H9 (cell line): ENCODE measurements around the gene SOSTDC1. TPM values are rescaled to one million over a fixed set of nuclear protein-coding genes. Genes with fewer than 3 reads are reported as not detected.

Experiments used
- DNase-seq: peaks from one replicate; pipeline ENCODE4 v3.0.0-alpha.2; 2017
- H2AFZ ChIP-seq: one replicate; pipeline ENCODE4 v1.6.1; 2013; ENCODE audit warnings: mild to moderate bottlenecking, low read length, control low read depth, moderate library complexity
- H2AK5ac ChIP-seq: 2 replicates; pipeline ENCODE4 v1.6.1; 2013; ENCODE audit warnings: low read length, control low read depth, mixed read lengths; ENCODE audit not compliant: insufficient read length
- H2BK120ac ChIP-seq: one replicate; pipeline ENCODE4 v1.6.1; 2013; ENCODE audit warnings: low read depth, mild to moderate bottlenecking, low read length, control low read depth, inconsistent platforms; ENCODE audit not compliant: poor library complexity, severe bottlenecking
- H2BK12ac ChIP-seq: 2 replicates; pipeline ENCODE4 v1.6.1; 2013; ENCODE audit warnings: low read length, control low read depth, mixed read lengths, low read depth; ENCODE audit not compliant: insufficient read length
- H2BK15ac ChIP-seq: 2 replicates; pipeline ENCODE4 v1.6.1; 2013; ENCODE audit warnings: low read depth, low read length, control low read depth
- H2BK20ac ChIP-seq: one replicate; pipeline ENCODE4 v1.6.1; 2013; ENCODE audit warnings: low read depth, mild to moderate bottlenecking, low read length, control low read depth, inconsistent platforms; ENCODE audit not compliant: poor library complexity, severe bottlenecking
- H2BK5ac ChIP-seq: 2 replicates; pipeline ENCODE4 v1.6.1; 2013; ENCODE audit warnings: low read length, control low read depth, mixed read lengths; ENCODE audit not compliant: insufficient read length
- H3K14ac ChIP-seq: 2 replicates; pipeline ENCODE4 v1.6.1; 2013; ENCODE audit warnings: low read length, control low read depth; ENCODE audit not compliant: insufficient read depth
- H3K18ac ChIP-seq: 2 replicates; pipeline ENCODE4 v1.6.1; 2013; ENCODE audit warnings: low read depth, mild to moderate bottlenecking, mixed read lengths, low read length, control low read depth; ENCODE audit not compliant: insufficient read length
- H3K23ac ChIP-seq: 2 replicates; pipeline ENCODE4 v1.6.1; 2013; ENCODE audit warnings: low read length, control low read depth, mixed read lengths, low read depth; ENCODE audit not compliant: insufficient read length
- H3K23me2 ChIP-seq: 2 replicates; pipeline ENCODE4 v1.6.1; 2013; ENCODE audit warnings: low read depth, mild to moderate bottlenecking, mixed read lengths, low read length, control low read depth; ENCODE audit not compliant: insufficient read length, poor library complexity, severe bottlenecking
- H3K27ac ChIP-seq: 2 replicates; pipeline ENCODE4 v1.5.1; 2013; ENCODE audit warnings: low read length, control low read depth, mixed read lengths, low read depth; ENCODE audit not compliant: insufficient read length
- H3K27me3 ChIP-seq: 2 replicates; pipeline ENCODE4 v1.6.1; 2013; ENCODE audit warnings: low read length, control low read depth, inconsistent platforms; ENCODE audit not compliant: insufficient read depth
- H3K4ac ChIP-seq: 2 replicates; pipeline ENCODE4 v1.6.1; 2013; ENCODE audit warnings: low read depth, mild to moderate bottlenecking, control low read depth, inconsistent platforms, low read length, moderate library complexity
- H3K4me1 ChIP-seq: 2 replicates; pipeline ENCODE4 v1.6.1; 2013; ENCODE audit warnings: low read length, control low read depth, inconsistent platforms; ENCODE audit not compliant: insufficient read depth
- H3K4me2 ChIP-seq: 2 replicates; pipeline ENCODE4 v1.6.1; 2013; ENCODE audit warnings: low read length, control low read depth, mixed read lengths; ENCODE audit not compliant: insufficient read length, insufficient read depth
- H3K56ac ChIP-seq: 2 replicates; pipeline ENCODE4 v1.6.1; 2013; ENCODE audit warnings: low read depth, mild to moderate bottlenecking, mixed read lengths, low read length, control low read depth; ENCODE audit not compliant: insufficient read length
- H3K79me1 ChIP-seq: 2 replicates; pipeline ENCODE4 v1.6.1; 2013; ENCODE audit warnings: low read depth, mild to moderate bottlenecking, moderate library complexity, low read length, control low read depth, inconsistent platforms; ENCODE audit not compliant: insufficient read depth, poor library complexity, severe bottlenecking
- H3K79me2 ChIP-seq: 2 replicates; pipeline ENCODE4 v1.6.1; 2013; ENCODE audit warnings: low read length, control low read depth, inconsistent platforms; ENCODE audit not compliant: insufficient read depth
- H3K9ac ChIP-seq: 2 replicates; pipeline ENCODE4 v1.6.1; 2013; ENCODE audit warnings: low read length, control low read depth, mixed read lengths; ENCODE audit not compliant: insufficient read length; ENCODE audit errors: extremely low read depth
- H3K9me3 ChIP-seq: one replicate; pipeline ENCODE4 v1.6.1; 2013; ENCODE audit warnings: low read depth, low read length, inconsistent platforms; ENCODE audit not compliant: control insufficient read depth
- H3T11ph ChIP-seq: one replicate; pipeline ENCODE4 v1.6.1; 2013; ENCODE audit warnings: mild to moderate bottlenecking, low read length, control low read depth, inconsistent platforms
- H4K20me1 ChIP-seq: one replicate; pipeline ENCODE4 v1.6.1; 2013; ENCODE audit not compliant: control insufficient read depth, insufficient read length, insufficient read depth
- H4K5ac ChIP-seq: 2 replicates; pipeline ENCODE4 v1.6.1; 2013; ENCODE audit warnings: low read depth, mild to moderate bottlenecking, mixed read lengths, low read length, control low read depth; ENCODE audit not compliant: insufficient read length
- H4K8ac ChIP-seq: replicated peaks from 2 replicates; pipeline ENCODE4 v1.6.1; 2013; ENCODE audit warnings: low read length, control low read depth, mixed read lengths, low read depth; ENCODE audit not compliant: insufficient read length
- H4K91ac ChIP-seq: 2 replicates; pipeline ENCODE4 v1.6.1; 2013; ENCODE audit warnings: low read depth, mild to moderate bottlenecking, moderate library complexity, mixed read lengths, low read length, control low read depth; ENCODE audit not compliant: insufficient read length
- H3K27ac Mint-ChIP-seq, 3 experiments: 2 replicates in 2 of 3; 3 replicates in 1 of 3; pipeline ENCODE4 v1.8.0; 2020 to 2021; ENCODE audit warnings: mixed read lengths in 3 of 3, mild to moderate bottlenecking in 1 of 3, moderate library complexity in 1 of 3
- H3K27me3 Mint-ChIP-seq: 2 replicates; pipeline ENCODE4 v1.8.0; 2021; ENCODE audit warnings: low read depth, mild to moderate bottlenecking, moderate library complexity, mixed read lengths
- H3K36me3 Mint-ChIP-seq, 3 experiments: 2 replicates in 2 of 3; 3 replicates in 1 of 3; pipeline ENCODE4 v1.8.0; 2020 to 2021; ENCODE audit warnings: low read depth in 3 of 3, mixed read lengths in 3 of 3; ENCODE audit not compliant: insufficient read depth in 1 of 3
- H3K4me1 Mint-ChIP-seq, 2 experiments: 2 replicates each; pipeline ENCODE4 v1.8.0; 2020; ENCODE audit warnings: mixed read lengths in 2 of 2
- H3K4me3 Mint-ChIP-seq, 2 experiments: 2 replicates in 1 of 2; 3 replicates in 1 of 2; pipeline ENCODE4 v1.8.0; 2020 to 2021; ENCODE audit warnings: mild to moderate bottlenecking in 2 of 2, mixed read lengths in 2 of 2, moderate library complexity in 1 of 2
- H3K9me3 Mint-ChIP-seq, 2 experiments: 2 replicates in 1 of 2; 3 replicates in 1 of 2; pipeline ENCODE4 v1.8.0; 2020; ENCODE audit warnings: mild to moderate bottlenecking in 2 of 2, mixed read lengths in 2 of 2, moderate library complexity in 1 of 2
- WGBS: extraction: QIAGEN DNeasy Blood & Tissue Kit; methylation state at CpG from one replicate; pipeline ENCODE4 v1.1.7; 2013; ENCODE audit warnings: missing lambda C conversion rate, low lambda C conversion rate, mixed read lengths; ENCODE audit not compliant: insufficient read length; ENCODE audit errors: extremely low coverage; 5-methylcytosine and 5-hydroxymethylcytosine counted together
- total RNA-seq: library from RNA; stranded (reverse); gene quantifications from 2 replicates; pipeline ENCODE4 v1.2.1, GENCODE V29; 2021
- TF ChIP-seq, protein P1 (sequence below): fragments of 200-600 bp; sonication (generic); conservative IDR thresholded peaks from 3 replicates; pipeline ENCODE4 v1.8.0; 2021; ENCODE audit warnings: antibody characterized with exemption, mild to moderate bottlenecking

SOSTDC1 gene
- total RNA-seq, 1 experiment from 2014 or later = not detected

- Histone ChIP-seq H2BK12ac (no peak overlapping the region), H3K9me3 (no peaks in the 10 kb centered on the region), H2BK20ac (no peak overlapping the region), H3K27ac (no peak overlapping the region), H3K56ac (no peak overlapping the region), H3T11ph (no peak overlapping the region), H3K4ac (no peak overlapping the region), H3K14ac (no peak overlapping the region), H3K4me1 (no peaks in the 10 kb centered on the region), H3K4me2 (no peak overlapping the region), H4K20me1 (no peaks in the 10 kb centered on the region), H3K79me2 (no peaks in the 10 kb centered on the region), H3K23ac (no peak overlapping the region), H2AFZ (no peak overlapping the region), H2AK5ac (no peak overlapping the region), H4K5ac (no peak overlapping the region), H2BK15ac (no peak overlapping the region), H3K79me1 (no peaks in the 10 kb centered on the region), H4K91ac (no peak overlapping the region), H3K9ac (no peak overlapping the region), H3K18ac (no peak overlapping the region), H2BK120ac (no peak overlapping the region), H3K27me3 (no peaks in the 10 kb centered on the region), H2BK5ac (no peak overlapping the region), H3K23me2 (peaks cover 9% of the 10 kb centered on the region), H4K8ac (no peak overlapping the region)
- no peaks in the 10 kb centered on the region for H3K36me3 Mint-ChIP-seq
- WGBS = no CpG with 5 or more reads among the region's 7 CpGs
- no peak overlapping the region for H3K27ac Mint-ChIP-seq
- H3K4me3 Mint-ChIP-seq = no peak overlapping the region
- H3K4me1 Mint-ChIP-seq = peaks cover 11 to 13% of the 10 kb centered on the region in 2 experiments
- no peaks in the 10 kb centered on the region for H3K9me3 Mint-ChIP-seq
- TF ChIP-seq, protein P1, sequence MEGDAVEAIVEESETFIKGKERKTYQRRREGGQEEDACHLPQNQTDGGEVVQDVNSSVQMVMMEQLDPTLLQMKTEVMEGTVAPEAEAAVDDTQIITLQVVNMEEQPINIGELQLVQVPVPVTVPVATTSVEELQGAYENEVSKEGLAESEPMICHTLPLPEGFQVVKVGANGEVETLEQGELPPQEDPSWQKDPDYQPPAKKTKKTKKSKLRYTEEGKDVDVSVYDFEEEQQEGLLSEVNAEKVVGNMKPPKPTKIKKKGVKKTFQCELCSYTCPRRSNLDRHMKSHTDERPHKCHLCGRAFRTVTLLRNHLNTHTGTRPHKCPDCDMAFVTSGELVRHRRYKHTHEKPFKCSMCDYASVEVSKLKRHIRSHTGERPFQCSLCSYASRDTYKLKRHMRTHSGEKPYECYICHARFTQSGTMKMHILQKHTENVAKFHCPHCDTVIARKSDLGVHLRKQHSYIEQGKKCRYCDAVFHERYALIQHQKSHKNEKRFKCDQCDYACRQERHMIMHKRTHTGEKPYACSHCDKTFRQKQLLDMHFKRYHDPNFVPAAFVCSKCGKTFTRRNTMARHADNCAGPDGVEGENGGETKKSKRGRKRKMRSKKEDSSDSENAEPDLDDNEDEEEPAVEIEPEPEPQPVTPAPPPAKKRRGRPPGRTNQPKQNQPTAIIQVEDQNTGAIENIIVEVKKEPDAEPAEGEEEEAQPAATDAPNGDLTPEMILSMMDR = no peak
- no peak for DNase-seq
- H3K27me3 Mint-ChIP-seq = peaks cover 17% of the 10 kb centered on the region
Observed at GRCh38 chr7:16416289-16417282, 49.0 kb downstream of the SOSTDC1 start.
